ENCODE results near the gene HNRNPLL. TPM values are rescaled to one million over a fixed set of nuclear protein-coding genes. Genes with fewer than 3 reads are reported as not detected.

Gene HNRNPLL
- total RNA-seq, 2 experiments from 2014 or later = 7.6 to 47.9 TPM

GRCh38 chr2:38598200-38598990, 4.3 kb downstream of the HNRNPLL start:
- H3K9me3 ChIP-seq (ENCODE audit: low read length) = no peaks in the 10 kb centered on the region
- POLR2A ChIA-PET = interaction anchor here (0.6 to 2.2 kb wide), 11 partner anchors 8 to 153 kb away, joined by 3 to 10 read pairs (median 3); partner anchors contain the start of gene SRSF7
- H3K79me2 ChIP-seq (ENCODE audit: insufficient read depth, low read depth, low read length) = peaks cover 34% of the 10 kb centered on the region; the same call in 1 of the 2 replicates
- no peak overlapping the region for H2AFZ ChIP-seq (ENCODE audit: low read length)
- no peak overlapping the region for H3K4me2 ChIP-seq (ENCODE audit: low read length)
- H3K4me1 ChIP-seq (ENCODE audit: insufficient read depth, low read length, poor library complexity, severe bottlenecking) = peaks cover 29% of the 10 kb centered on the region
- H3K36me3 ChIP-seq (ENCODE audit: insufficient read depth, low read length) = no peaks in the 10 kb centered on the region
- CTCF ChIA-PET (ENCODE audit: unreplicated experiment) = interaction anchor here (0.6 kb wide), 1 partner anchor 16 kb away, joined by 4 read pairs; no protein-coding TSS in a partner anchor
- BruUV-seq (replicated peaks) = no TSS peak
- intact Hi-C loops (cut with micrococcal nuclease; ENCODE audit: unreplicated experiment) = no loop called here
- TF ChIP-seq EZH2phosphoT487 (IDR thresholded peaks at IDR 0.05; ENCODE audit: borderline replicate concordance, low read depth, low read length) = no peak
- TF ChIP-seq, protein P1, sequence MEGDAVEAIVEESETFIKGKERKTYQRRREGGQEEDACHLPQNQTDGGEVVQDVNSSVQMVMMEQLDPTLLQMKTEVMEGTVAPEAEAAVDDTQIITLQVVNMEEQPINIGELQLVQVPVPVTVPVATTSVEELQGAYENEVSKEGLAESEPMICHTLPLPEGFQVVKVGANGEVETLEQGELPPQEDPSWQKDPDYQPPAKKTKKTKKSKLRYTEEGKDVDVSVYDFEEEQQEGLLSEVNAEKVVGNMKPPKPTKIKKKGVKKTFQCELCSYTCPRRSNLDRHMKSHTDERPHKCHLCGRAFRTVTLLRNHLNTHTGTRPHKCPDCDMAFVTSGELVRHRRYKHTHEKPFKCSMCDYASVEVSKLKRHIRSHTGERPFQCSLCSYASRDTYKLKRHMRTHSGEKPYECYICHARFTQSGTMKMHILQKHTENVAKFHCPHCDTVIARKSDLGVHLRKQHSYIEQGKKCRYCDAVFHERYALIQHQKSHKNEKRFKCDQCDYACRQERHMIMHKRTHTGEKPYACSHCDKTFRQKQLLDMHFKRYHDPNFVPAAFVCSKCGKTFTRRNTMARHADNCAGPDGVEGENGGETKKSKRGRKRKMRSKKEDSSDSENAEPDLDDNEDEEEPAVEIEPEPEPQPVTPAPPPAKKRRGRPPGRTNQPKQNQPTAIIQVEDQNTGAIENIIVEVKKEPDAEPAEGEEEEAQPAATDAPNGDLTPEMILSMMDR (conservative IDR thresholded peaks at IDR 0.05; ENCODE audit: low read length) = no peak
- H3K27ac ChIP-seq (ENCODE audit: low read depth, low read length, poor library complexity, severe bottlenecking) = no peak overlapping the region
- H3K4me3 ChIP-seq (ENCODE audit: low read depth, low read length, poor library complexity, severe bottlenecking) = no peak overlapping the region
- no peak for DNase-seq (ENCODE audit: low spot score)
- peaks cover 8% of the 10 kb centered on the region; the same call in 1 of the 2 replicates for H4K20me1 ChIP-seq (ENCODE audit: insufficient read depth, low read length)
- H3K9me2 ChIP-seq (ENCODE audit: insufficient read depth, low read length) = no peaks in the 10 kb centered on the region

GRCh38 chr2:38597115-38597514, 5.6 kb downstream of the HNRNPLL start:
- no peaks in the 10 kb centered on the region for H3K9me2 ChIP-seq (ENCODE audit: insufficient read depth, low read length)
- H2AFZ ChIP-seq (ENCODE audit: low read length) = no peak overlapping the region
- H3K4me3 ChIP-seq (ENCODE audit: low read depth, low read length, poor library complexity, severe bottlenecking) = no peak overlapping the region
- H3K4me2 ChIP-seq (ENCODE audit: low read length) = no peak overlapping the region
- H3K9me3 ChIP-seq (ENCODE audit: low read length) = no peaks in the 10 kb centered on the region
- no peak for TF ChIP-seq EZH2phosphoT487 (IDR thresholded peaks at IDR 0.05; ENCODE audit: borderline replicate concordance, low read depth, low read length)
- TF ChIP-seq, protein P1 (conservative IDR thresholded peaks at IDR 0.05; ENCODE audit: low read length) = no peak
- no peak overlapping the region for H3K27ac ChIP-seq (ENCODE audit: low read depth, low read length, poor library complexity, severe bottlenecking)
- H3K79me2 ChIP-seq (ENCODE audit: insufficient read depth, low read depth, low read length) = peaks cover 34% of the 10 kb centered on the region; the same call in 1 of the 2 replicates
- peaks cover 27% of the 10 kb centered on the region for H3K4me1 ChIP-seq (ENCODE audit: insufficient read depth, low read length, poor library complexity, severe bottlenecking)
- no peaks in the 10 kb centered on the region for H3K36me3 ChIP-seq (ENCODE audit: insufficient read depth, low read length)
- CTCF ChIA-PET (ENCODE audit: unreplicated experiment) = no interaction called here
- DNase-seq (ENCODE audit: low spot score) = no peak
- peaks cover 8% of the 10 kb centered on the region; the same call in 1 of the 2 replicates for H4K20me1 ChIP-seq (ENCODE audit: insufficient read depth, low read length)
- POLR2A ChIA-PET = interaction anchor here (0.6 to 1.3 kb wide), 5 partner anchors 14 to 63 kb away, joined by 3 read pairs; no protein-coding TSS in a partner anchor
- intact Hi-C loops (cut with micrococcal nuclease; ENCODE audit: unreplicated experiment) = no loop called here
- no TSS peak for BruUV-seq (replicated peaks)

- H3K9me3 ChIP-seq (ENCODE audit: low read length) = no peaks in the 10 kb centered on the region
- H3K4me1 ChIP-seq (ENCODE audit: insufficient read depth, low read length, poor library complexity, severe bottlenecking) = peaks cover 25% of the 10 kb centered on the region
- no peak overlapping the region for H3K4me3 ChIP-seq (ENCODE audit: low read depth, low read length, poor library complexity, severe bottlenecking)
- BruUV-seq (replicated peaks) = no TSS peak
- intact Hi-C loops (cut with micrococcal nuclease; ENCODE audit: unreplicated experiment) = no loop called here
- no peaks in the 10 kb centered on the region for H3K36me3 ChIP-seq (ENCODE audit: insufficient read depth, low read length)
- TF ChIP-seq, protein P1 (conservative IDR thresholded peaks at IDR 0.05; ENCODE audit: low read length) = no peak
- no peak for TF ChIP-seq EZH2phosphoT487 (IDR thresholded peaks at IDR 0.05; ENCODE audit: borderline replicate concordance, low read depth, low read length)
- H3K4me2 ChIP-seq (ENCODE audit: low read length) = no peak overlapping the region
- no peaks in the 10 kb centered on the region for H3K9me2 ChIP-seq (ENCODE audit: insufficient read depth, low read length)
- CTCF ChIA-PET (ENCODE audit: unreplicated experiment) = no interaction called here
- peaks cover 34% of the 10 kb centered on the region; the same call in 1 of the 2 replicates for H3K79me2 ChIP-seq (ENCODE audit: insufficient read depth, low read depth, low read length)
- DNase-seq (ENCODE audit: low spot score) = no peak
- H4K20me1 ChIP-seq (ENCODE audit: insufficient read depth, low read length) = peaks cover 8% of the 10 kb centered on the region; the same call in 1 of the 2 replicates
- no peak overlapping the region for H2AFZ ChIP-seq (ENCODE audit: low read length)
- no peak overlapping the region for H3K27ac ChIP-seq (ENCODE audit: low read depth, low read length, poor library complexity, severe bottlenecking)
- POLR2A ChIA-PET = interaction anchor here (2.5 kb wide), 1 partner anchor 14 kb away, joined by 8 read pairs; no protein-coding TSS in a partner anchor
These were observed 6.5 kb downstream of the HNRNPLL start for GRCh38 chr2:38596229-38596628.
